GM12878 (cell line): Measurements from ENCODE around the gene TLR1. TPM values are rescaled to one million over a fixed set of nuclear protein-coding genes. Genes with fewer than 3 reads are reported as not detected.

Experiments
- ATAC-seq: fragments of 200-7000 bp; cut with Tn5 transposase; 3 replicates; pipeline ENCODE4 v1.9.1; 2020; ENCODE audit warnings: mild to moderate bottlenecking, moderate library complexity
- BruUV-seq: library from RNA; stranded (reverse); fragments of 400-500 nt; replicated peaks from 2 replicates; lab custom pipeline; 2021; lab: Mats Ljungman, UMichigan
- CTCF ChIA-PET: fragments of 300-600 bp; sonication (Branson Sonifier 250); formaldehyde crosslinking; extraction: SDS; loops from one replicate; lab custom pipeline; 2021; ENCODE audit warnings: inconsistent platforms; lab: Yijun Ruan, JAX
- POLR2A ChIA-PET: fragments of 350-600 bp; formaldehyde crosslinking; extraction: SDS; loops from one replicate; lab custom pipeline; 2021; ENCODE audit warnings: inconsistent platforms; lab: Charles Lee
- RAD21 ChIA-PET: fragments of 300-600 bp; sonication (Branson Sonifier 250); formaldehyde crosslinking; loops from one replicate; lab custom pipeline; 2023; ENCODE audit warnings: antibody characterized with exemption; ENCODE audit not compliant: unreplicated experiment; lab: Charles Lee
- SMC1A ChIA-PET: fragments of 300-600 bp; sonication (Branson Sonifier 250); formaldehyde crosslinking; loops from one replicate; lab custom pipeline; 2023; ENCODE audit not compliant: unreplicated experiment, uncharacterized antibody; lab: Charles Lee
- DNase-seq: peaks from one replicate; pipeline ENCODE4 v3.0.0-alpha.2; 2011; ENCODE audit warnings: low read depth, low spot score
- FAIRE-seq: peaks from 3 replicates; lab custom pipeline; 2011; peaks lifted over from hg19 to GRCh38; lab: Jason Lieb, UNC
- H2AFZ ChIP-seq: 2 replicates; pipeline ENCODE4 v1.6.0; 2011; ENCODE audit warnings: low read depth, low read length, control low read depth; ENCODE audit not compliant: control insufficient read depth
- H3K27ac ChIP-seq: 2 replicates; pipeline ENCODE4 v1.5.1; 2011; ENCODE audit warnings: control low read depth; ENCODE audit not compliant: control insufficient read depth, insufficient read depth
- H3K27me3 ChIP-seq, 2 experiments: replicated peaks in 1 of 2; 2 replicates each; pipeline versions ENCODE4 v1.6.0 to v1.6.1; 2011; ENCODE audit warnings: low read length in 1 of 2; ENCODE audit not compliant: control insufficient read depth in 2 of 2, insufficient read depth in 2 of 2
- H3K36me3 ChIP-seq, 2 experiments: 2 replicates each; pipeline ENCODE4 v1.5.1; 2011; ENCODE audit warnings: low read length in 1 of 2; ENCODE audit not compliant: control insufficient read depth in 2 of 2, insufficient read depth in 2 of 2
- H3K4me1 ChIP-seq: 2 replicates; pipeline ENCODE4 v1.6.1; 2011; ENCODE audit warnings: mild to moderate bottlenecking, low read length, moderate library complexity, mixed read lengths; ENCODE audit not compliant: control insufficient read depth, insufficient read depth
- H3K4me2 ChIP-seq: 2 replicates; pipeline ENCODE4 v1.6.0; 2011; ENCODE audit warnings: control low read depth; ENCODE audit not compliant: control insufficient read depth, insufficient read depth
- H3K4me3 ChIP-seq: fragments of 200-600 bp; sonication (generic); 2 replicates; pipeline ENCODE4 v1.5.1; 2016
- H3K79me2 ChIP-seq: 2 replicates; pipeline ENCODE4 v1.6.0; 2011; ENCODE audit warnings: low read length; ENCODE audit not compliant: control insufficient read depth, insufficient read depth
- H3K9ac ChIP-seq: 2 replicates; pipeline ENCODE4 v1.8.0; 2011; ENCODE audit warnings: low read length, control low read depth, mixed read lengths; ENCODE audit not compliant: control insufficient read depth, insufficient read depth
- H3K9me3 ChIP-seq: replicated peaks from 3 replicates; pipeline ENCODE4 v1.5.1; 2011; ENCODE audit warnings: mild to moderate bottlenecking, low read length; ENCODE audit not compliant: control insufficient read depth, insufficient read depth
- H4K20me1 ChIP-seq: 2 replicates; pipeline ENCODE4 v1.6.0; 2011; ENCODE audit not compliant: control insufficient read depth, insufficient read depth
- ASH2L ChIP-seq: fragments of 300-600, 200-600 bp; sonication (generic); IDR thresholded peaks from 2 replicates; pipeline ENCODE4 v1.6.1; 2017; ENCODE audit warnings: low read depth, mild to moderate bottlenecking, borderline replicate concordance
- BHLHE40 ChIP-seq, 2 experiments: fragments of 450-650 bp in 1 of 2; IDR thresholded peaks; 2 replicates each; pipeline ENCODE4 v1.6.1; 2011 to 2017; ENCODE audit warnings: low read depth in 2 of 2, borderline replicate concordance in 1 of 2, improper control_type of control experiment in 1 of 2, low read length in 1 of 2, mild to moderate bottlenecking in 1 of 2
- BRCA1 ChIP-seq: IDR thresholded peaks from 2 replicates; pipeline ENCODE4 v1.6.1; 2011; ENCODE audit warnings: low read depth, low read length, improper control_type of control experiment
- IKZF2 ChIP-seq, 2 experiments: fragments of 450-650 bp; IDR thresholded peaks; 2 replicates each; pipeline ENCODE4 v1.6.1; 2017; ENCODE audit warnings: mild to moderate bottlenecking in 2 of 2, moderate library complexity in 2 of 2
- NFYA ChIP-seq: IDR thresholded peaks from 2 replicates; pipeline ENCODE4 v1.6.1; 2011; ENCODE audit warnings: low read depth, mild to moderate bottlenecking, low read length, improper control_type of control experiment, borderline replicate concordance
- PML ChIP-seq: IDR thresholded peaks from 2 replicates; pipeline ENCODE4 v1.6.1; 2012; ENCODE audit warnings: low read length, inconsistent platforms
- POLR2A ChIP-seq: IDR thresholded peaks from 2 replicates; pipeline ENCODE4 v1.6.1; 2011; ENCODE audit warnings: low read depth, mild to moderate bottlenecking, low read length
- POU2F2 ChIP-seq: IDR thresholded peaks from 3 replicates; pipeline ENCODE4 v1.6.1; 2011; ENCODE audit warnings: low read depth, mild to moderate bottlenecking, low read length, borderline replicate concordance
- RAD51 ChIP-seq: fragments of 450-650 bp; IDR thresholded peaks from 2 replicates; pipeline ENCODE4 v1.6.1; 2016; ENCODE audit warnings: moderate library complexity, mild to moderate bottlenecking, inconsistent platforms
- SIX5 ChIP-seq: IDR thresholded peaks from 2 replicates; pipeline ENCODE4 v1.6.1; 2011; ENCODE audit warnings: mild to moderate bottlenecking, low read depth, low read length, moderate library complexity; ENCODE audit not compliant: severe bottlenecking
- SKIL ChIP-seq: fragments of 450-650 bp; IDR thresholded peaks from 2 replicates; pipeline ENCODE4 v1.6.1; 2017; ENCODE audit warnings: mild to moderate bottlenecking, low read depth, inconsistent platforms; ENCODE audit not compliant: poor library complexity, severe bottlenecking
- SMAD5 ChIP-seq: IDR thresholded peaks from 2 replicates; pipeline ENCODE4 v1.6.1; 2016; ENCODE audit warnings: antibody characterized with exemption, low read depth
- SRF ChIP-seq, 2 experiments: IDR thresholded peaks; 2 replicates each; pipeline ENCODE4 v1.6.1; 2011; ENCODE audit warnings: low read depth in 2 of 2, low read length in 2 of 2, mild to moderate bottlenecking in 1 of 2, moderate library complexity in 1 of 2
- SUPT20H ChIP-seq: IDR thresholded peaks from 2 replicates; pipeline ENCODE4 v1.6.1; 2011; ENCODE audit warnings: low read depth, mild to moderate bottlenecking, low read length, moderate library complexity, borderline replicate concordance; ENCODE audit not compliant: control insufficient read depth
- TAF1 ChIP-seq: IDR thresholded peaks from 2 replicates; pipeline ENCODE4 v1.6.1; 2011; ENCODE audit warnings: mild to moderate bottlenecking, low read depth, low read length, borderline replicate concordance
- TCF12 ChIP-seq: IDR thresholded peaks from 2 replicates; pipeline ENCODE4 v1.6.1; 2011; ENCODE audit warnings: low read depth, mild to moderate bottlenecking, low read length
- TCF3 ChIP-seq: IDR thresholded peaks from 2 replicates; pipeline ENCODE4 v1.6.1; 2012; ENCODE audit warnings: low read depth, mild to moderate bottlenecking, low read length, borderline replicate concordance; ENCODE audit not compliant: insufficient read depth
- YBX1 ChIP-seq: fragments of 450-650 bp; IDR thresholded peaks from 2 replicates; pipeline ENCODE4 v1.6.1; 2016; ENCODE audit warnings: antibody characterized with exemption
- ZNF384 ChIP-seq: IDR thresholded peaks from 2 replicates; pipeline ENCODE4 v1.6.1; 2012; ENCODE audit warnings: low read depth, mild to moderate bottlenecking, low read length, improper control_type of control experiment, borderline replicate concordance
- WGBS: methylation state at CpG from one replicate; pipeline ENCODE4 v1.1.6; 2016; ENCODE audit warnings: low lambda C conversion rate; ENCODE audit not compliant: insufficient replicate concordance, insufficient coverage; ENCODE audit errors: missing lambda C conversion rate; 5-methylcytosine and 5-hydroxymethylcytosine counted together
- in situ Hi-C: fragments of 300-500 bp; cut with MboI; formaldehyde crosslinking; loops from 9 replicates; pipeline ENCODE4 v1.14.3; 2018; ENCODE audit warnings: mixed read lengths
- intact Hi-C: fragments of 100-400 bp; cut with micrococcal nuclease; formaldehyde crosslinking; loops from one replicate; pipeline ENCODE4 v1.14.2; 2022; ENCODE audit not compliant: unreplicated experiment
- polyA plus RNA-seq, 11 experiments: library from polyadenylated mRNA; depleted of rRNA in 4 of 11; unstranded in 6 of 11; stranded (reverse) in 5 of 11; fragments of >200 nt; fragmentation: Nextera tagmentation in 4 of 11; fragmentation: Illumina TruSeq in 1 of 11; extraction: Ambion mirVana in 4 of 11; extraction: Trizol in 1 of 11; gene quantifications; 1 replicate in 1 of 11; 2 replicates in 10 of 11; pipeline versions ENCODE4 v1.2.1 to v1.2.3, GENCODE V29; 2011 to 2016; ENCODE audit warnings: inconsistent platforms in 2 of 11, missing spikeins in 2 of 11, low read depth in 1 of 11
- total RNA-seq, 4 experiments: library from RNA; depleted of rRNA in 3 of 4; stranded (reverse); fragments of >200 nt in 3 of 4; fragmentation: Illumina TruSeq in 1 of 4; extraction: Trizol in 1 of 4; gene quantifications; 2 replicates each; pipeline versions ENCODE4 v1.2.1 to v1.2.3, GENCODE V29; 2013 to 2021

The TLR1 gene
- total and polyA plus RNA-seq, 10 of the 15 experiments (the other 5 are each of a cell fraction or from before 2014, with no cell fraction given) = 9.3 to 57.1 (median 20.4) TPM

- SMC1A ChIA-PET = interaction anchor here (0.5 to 8.9 kb wide), 45 partner anchors 9 to 713 kb away, joined by 3 to 468 read pairs (median 5); partner anchors contain the start of genes FAM114A1, TLR1, TLR6 and TMEM156
- Histone ChIP-seq H3K36me3 (peaks cover 0 to 9% of the 10 kb centered on the region in 2 experiments; a peak in 1 of 4 replicates), H3K4me1 (peaks cover 22% of the 10 kb centered on the region), H3K27ac (peak within 1 kb of the TSS; percentile 96), H3K9ac (peak within 1 kb of the TSS; percentile 88), H3K9me3 (peaks cover 20% of the 10 kb centered on the region; the same call in 2 of the 3 replicates), H2AFZ (peak within 1 kb of the TSS; percentile 31), H3K4me3 (peak within 1 kb of the TSS; percentile 81), H3K27me3 (no peaks in the 10 kb centered on the region), H3K4me2 (peak within 1 kb of the TSS; percentile 92), H4K20me1 (no peaks in the 10 kb centered on the region), H3K79me2 (peaks cover 53% of the 10 kb centered on the region)
- POLR2A ChIA-PET = interaction anchor here (0.8 to 5.6 kb wide), 17 partner anchors 9 to 622 kb away, joined by 3 to 196 read pairs (median 4); partner anchors contain the start of genes FAM114A1, TLR1 and TLR6
- RAD21 ChIA-PET = interaction anchor here (0.6 to 4.9 kb wide), 49 partner anchors 9 to 855 kb away, joined by 3 to 437 read pairs (median 5); partner anchors contain the start of genes FAM114A1, TLR1, TLR6 and WDR19
- CTCF ChIA-PET = interaction anchor here (0.6 to 8.1 kb wide), 49 partner anchors 8 to 940 kb away, joined by 3 to 449 read pairs (median 5); partner anchors contain the start of genes FAM114A1, TLR1, TLR6 and WDR19
- DNase-seq = peak; percentile 82
- no peak for FAIRE-seq
- intact Hi-C loops (loop anchor here (1.0 to 5.0 kb wide), 4 partner anchors 21 to 74 kb away; partner anchors contain the start of genes TLR1 and TLR6), in situ Hi-C loops (no loop called here)
- WGBS = under 1% methylated on average over 12 of the region's 12 CpGs
- ATAC-seq = peak; percentile 74
- BruUV-seq = TSS peak; percentile 80
- TF ChIP-seq YBX1 (no peak), POU2F2 (peak; percentile 45; the same call in 1 of the 3 replicates), SRF (IDR thresholded peaks at IDR 0.05; ENCODE audit: low read depth in 2 of 2, low read length in 2 of 2) (0 out of 4 replicates have a peak, but pooled peaks of 1 of the 2 experiments have one; percentile 16), TCF12 (peak; percentile 54; the same call in 1 of the 2 replicates), SUPT20H (no peak), BRCA1 (no peak), TAF1 (peak; percentile 73), TCF3 (peak; percentile 44; the same call in 1 of the 2 replicates), POLR2A (peak; percentile 72), ZNF384 (peak; percentile 43; the same call in 1 of the 2 replicates), PML (peak; percentile 58), SIX5 (no peak), SKIL (peak; percentile 72), BHLHE40 (IDR thresholded peaks at IDR 0.05; ENCODE audit: borderline replicate concordance in 1 of 2, low read depth in 2 of 2, low read length in 1 of 2) (peak; percentile 52 to 57; a peak in 2 of 4 replicates), NFYA (no peak), SMAD5 (no peak; the same call in 1 of the 2 replicates), ASH2L (no peak), RAD51 (peak; percentile 23; the same call in 1 of the 2 replicates), IKZF2 (IDR thresholded peaks at IDR 0.05) (peak in 1 of 2 experiments; percentile 29; a peak in 1 of 4 replicates)
Measured at GRCh38 chr4:38782452-38783108, 22.0 kb downstream of the TLR1 start, which contains the start of gene TLR10. TSS of gene TLR10 (minus strand) at chr4:38782990. CDS start at chr4:38775590, 7,400 bp downstream.
